ENCODE measurements around the gene TMEM184A.
"Not testable (repeated sequence)": the region's sequence is repeated elsewhere in the genome, so short reads cannot be mapped to it uniquely, and the experiment has no call there.

TMEM184A gene

DNA sequence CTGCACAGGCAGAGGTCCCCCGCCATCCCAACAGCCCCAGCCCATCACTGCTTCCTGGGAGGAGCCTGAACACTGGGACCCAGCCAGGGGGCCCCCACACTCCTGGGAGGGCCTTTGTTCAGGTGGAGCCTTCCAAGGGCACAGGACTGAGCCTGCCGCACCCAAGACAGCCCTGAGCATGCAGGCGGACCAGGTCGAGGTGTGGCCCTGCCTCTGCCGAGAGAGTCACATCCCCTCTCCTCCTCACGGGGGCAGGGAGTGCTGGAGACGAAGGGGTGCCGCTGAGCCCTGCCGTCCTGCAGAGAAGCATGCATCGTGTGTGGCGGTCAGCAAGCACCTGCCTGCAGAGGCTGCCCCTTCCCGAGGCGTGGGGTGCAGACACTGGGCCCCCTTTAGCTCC lies 32.8 kb downstream of the TMEM184A start:
- no peak for DNase-seq

DNA sequence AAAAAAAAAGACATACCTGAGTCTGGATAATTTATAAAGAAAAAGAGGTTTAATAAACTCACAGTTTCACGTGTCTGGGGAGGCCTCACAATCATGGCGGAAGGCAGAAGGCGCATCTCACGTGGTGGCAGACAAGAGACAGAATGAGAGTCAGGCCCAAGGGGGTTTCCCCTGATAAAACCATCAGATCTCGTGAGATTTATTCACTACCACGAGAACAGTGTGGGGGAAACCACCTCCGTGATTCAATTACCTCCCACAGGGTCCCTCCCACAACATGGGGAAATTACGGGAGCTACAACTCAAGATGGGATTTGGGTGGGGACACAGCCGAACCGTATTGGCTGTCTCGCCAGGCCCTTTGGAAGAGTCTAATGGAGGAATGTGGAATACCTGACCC lies 34.5 kb downstream of the TMEM184A start:
- no peak for DNase-seq

DNA sequence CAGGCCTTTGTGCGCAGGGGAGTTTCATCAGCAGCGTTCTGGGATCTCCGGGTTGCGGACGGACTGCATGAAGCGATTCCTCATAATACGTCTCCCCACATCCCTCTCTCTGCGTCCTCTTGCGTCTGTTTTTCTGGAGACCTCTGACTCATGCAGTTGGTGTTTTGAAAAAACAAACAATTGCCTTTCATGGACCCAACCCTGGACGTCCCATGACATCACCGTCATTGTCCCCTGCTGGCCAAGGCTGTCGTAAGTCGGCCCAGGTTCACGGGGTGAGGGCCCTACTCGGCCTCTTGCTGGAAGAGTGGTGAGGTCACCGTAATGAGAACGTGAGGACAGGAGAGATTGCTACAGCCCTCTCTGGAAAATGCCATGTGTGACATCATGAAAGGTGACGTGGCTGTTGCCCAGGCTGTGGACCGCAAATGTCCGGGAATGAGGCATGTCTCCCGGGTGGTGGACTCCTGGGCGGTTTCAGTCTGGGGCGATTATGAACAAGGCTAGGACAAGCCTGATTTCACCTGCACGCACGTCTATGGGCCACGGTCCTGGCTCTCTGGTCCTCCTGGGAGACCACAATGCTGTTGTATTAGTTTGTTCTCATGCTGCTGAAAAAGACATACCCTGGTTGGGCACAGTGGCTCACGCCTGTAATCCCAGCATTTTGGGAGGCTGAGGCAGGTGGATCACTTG lies 35.3 kb downstream of the TMEM184A start:
- DNase-seq = no peak

DNA sequence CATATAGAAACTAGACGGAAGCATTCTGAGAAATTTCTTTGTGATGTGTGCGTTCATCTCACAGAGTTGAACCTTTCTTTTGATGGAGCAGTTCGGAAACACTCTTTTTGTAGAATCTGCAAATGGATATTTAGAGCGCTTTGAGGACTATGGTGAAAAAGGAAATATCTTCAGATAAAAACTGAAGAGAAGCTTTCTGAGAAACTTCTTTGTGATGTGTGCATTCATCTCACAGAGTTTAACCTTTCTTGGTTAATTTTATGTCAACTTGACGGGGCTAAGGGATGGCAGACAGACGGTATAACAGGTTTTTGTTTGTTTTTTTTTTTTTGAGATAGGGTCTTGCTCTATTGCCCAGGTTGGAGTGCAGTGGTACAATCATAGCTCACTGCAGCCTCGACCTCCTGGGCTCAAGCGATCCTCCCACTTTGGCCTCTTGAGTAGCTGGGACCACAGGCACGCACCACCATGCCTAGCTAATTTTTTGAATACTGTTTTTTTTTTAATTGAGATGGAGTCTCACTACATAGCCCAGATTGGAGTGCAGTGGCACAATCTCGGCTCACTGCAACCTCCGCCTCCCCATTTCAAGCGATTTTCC lies 36.6 kb downstream of the TMEM184A start:
- not testable (repeated sequence) for DNase-seq

DNA sequence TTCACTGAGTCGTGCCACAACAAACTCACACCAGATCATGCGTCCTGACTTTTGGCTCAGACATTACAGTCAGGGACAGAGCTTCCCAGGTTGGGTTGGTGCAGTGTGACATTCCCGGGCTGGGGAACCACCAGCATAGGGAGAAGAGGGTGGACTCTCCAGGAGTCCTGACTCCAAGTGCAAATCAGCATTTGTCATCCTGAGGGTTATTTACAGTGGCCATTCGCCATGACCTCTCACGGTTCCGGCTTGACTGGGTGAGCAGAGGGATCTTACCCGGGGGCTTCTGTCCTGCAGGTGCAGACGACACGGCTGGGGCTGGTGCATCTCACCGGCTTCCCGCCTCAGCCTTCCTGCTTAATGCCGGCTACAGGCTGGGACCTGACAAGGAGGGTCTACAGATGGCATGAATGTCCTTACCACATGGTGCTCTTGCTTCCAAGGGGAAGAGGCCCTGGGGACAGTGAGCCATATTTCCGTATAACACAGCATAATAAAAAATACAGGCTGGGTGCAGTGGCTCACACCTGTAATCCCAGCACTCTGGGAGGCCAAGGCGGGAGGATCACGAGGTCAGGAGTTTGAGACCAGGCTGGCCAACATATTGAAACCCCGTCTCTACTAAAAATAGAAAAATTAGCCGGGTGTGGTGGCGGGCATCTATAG lies 39.3 kb downstream of the TMEM184A start:
- DNase-seq = no peak

DNA sequence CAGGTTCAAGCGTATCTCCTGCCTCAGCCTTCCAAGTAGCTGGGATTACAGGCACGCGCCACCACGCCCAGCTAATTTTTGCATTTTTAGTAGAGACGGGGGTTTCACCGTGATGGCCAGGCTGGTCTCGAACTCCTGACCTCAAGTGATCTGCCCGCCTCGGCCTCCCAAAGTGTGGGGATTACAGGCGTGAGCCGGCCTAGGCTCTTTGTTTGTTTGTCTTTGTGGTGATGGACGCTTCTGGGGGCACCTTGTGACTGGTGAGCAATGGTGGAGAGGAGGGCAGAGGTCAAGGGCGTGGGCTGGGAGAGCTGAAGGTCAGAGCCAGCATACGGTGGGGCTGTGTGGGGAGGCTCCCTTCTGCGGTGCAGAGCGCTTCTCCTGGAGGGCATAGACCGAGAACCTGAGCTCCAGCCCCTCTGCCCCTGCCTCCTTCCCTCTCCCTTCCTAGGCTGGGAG lies 40.5 kb downstream of the TMEM184A start:
- not testable (repeated sequence) for DNase-seq

DNA sequence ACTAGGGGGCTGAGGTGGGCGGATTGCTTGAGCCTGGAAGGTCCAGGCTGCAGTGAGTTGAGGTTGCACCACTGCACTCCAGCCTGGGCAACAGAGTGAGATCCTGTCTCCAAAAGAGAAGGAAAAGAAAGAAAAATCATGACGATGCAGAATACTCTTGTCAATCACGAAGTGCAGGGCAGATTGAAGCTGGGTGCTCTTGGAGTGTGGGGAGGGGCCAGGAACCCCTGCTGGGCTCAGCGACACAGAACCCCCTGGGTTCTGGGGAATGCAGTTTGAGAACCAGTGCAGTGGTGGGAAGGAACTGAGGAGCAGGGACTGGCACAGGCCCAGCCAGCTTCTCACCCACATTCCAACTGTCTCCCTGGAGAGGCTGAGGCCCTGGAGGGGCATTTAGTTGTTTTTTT lies 41.0 kb downstream of the TMEM184A start:
- no peak for DNase-seq

DNA sequence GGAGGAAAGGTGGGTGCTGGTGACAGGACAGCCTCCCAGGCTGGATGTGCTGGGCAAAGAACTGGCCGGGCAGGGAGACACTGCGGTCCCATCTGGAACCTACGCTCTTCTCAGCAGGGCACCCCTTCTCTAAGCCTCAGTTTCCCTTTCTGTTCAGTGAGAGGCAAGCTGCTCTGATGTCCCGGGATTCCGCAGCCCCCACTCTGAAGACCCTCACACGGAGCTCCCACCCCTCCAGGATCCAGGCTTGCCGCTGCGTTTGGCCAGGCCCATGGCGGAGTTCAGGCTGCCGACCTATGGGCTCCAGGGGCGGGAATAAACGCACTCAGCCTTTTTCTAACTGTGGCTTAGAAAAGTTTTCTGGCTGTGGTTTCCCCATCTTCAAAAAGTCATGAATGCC lies 41.6 kb downstream of the TMEM184A start:
- DNase-seq = no peak

DNA sequence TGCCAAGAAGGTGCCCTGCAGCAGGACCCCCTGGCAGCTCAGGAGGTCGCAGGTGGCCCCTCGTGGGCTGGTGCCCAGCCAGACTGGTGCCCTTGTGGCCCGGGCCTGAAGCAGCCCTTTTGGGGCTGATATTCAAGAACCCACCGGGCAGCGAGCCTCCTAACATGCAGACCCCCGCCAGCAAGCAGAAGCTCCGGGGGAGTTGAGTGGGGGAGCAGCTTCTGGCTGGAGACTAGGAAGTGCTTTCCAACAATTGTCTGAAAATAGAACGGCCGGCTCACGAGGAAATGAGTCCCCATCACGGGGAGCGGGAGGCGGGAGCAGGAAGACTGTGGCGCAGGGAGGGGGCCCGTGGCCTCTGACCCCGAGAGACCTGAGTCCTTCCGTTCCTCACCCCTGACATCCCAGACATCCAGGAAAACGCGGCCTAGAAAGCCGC lies 42.3 kb downstream of the TMEM184A start:
- DNase-seq = no peak

DNA sequence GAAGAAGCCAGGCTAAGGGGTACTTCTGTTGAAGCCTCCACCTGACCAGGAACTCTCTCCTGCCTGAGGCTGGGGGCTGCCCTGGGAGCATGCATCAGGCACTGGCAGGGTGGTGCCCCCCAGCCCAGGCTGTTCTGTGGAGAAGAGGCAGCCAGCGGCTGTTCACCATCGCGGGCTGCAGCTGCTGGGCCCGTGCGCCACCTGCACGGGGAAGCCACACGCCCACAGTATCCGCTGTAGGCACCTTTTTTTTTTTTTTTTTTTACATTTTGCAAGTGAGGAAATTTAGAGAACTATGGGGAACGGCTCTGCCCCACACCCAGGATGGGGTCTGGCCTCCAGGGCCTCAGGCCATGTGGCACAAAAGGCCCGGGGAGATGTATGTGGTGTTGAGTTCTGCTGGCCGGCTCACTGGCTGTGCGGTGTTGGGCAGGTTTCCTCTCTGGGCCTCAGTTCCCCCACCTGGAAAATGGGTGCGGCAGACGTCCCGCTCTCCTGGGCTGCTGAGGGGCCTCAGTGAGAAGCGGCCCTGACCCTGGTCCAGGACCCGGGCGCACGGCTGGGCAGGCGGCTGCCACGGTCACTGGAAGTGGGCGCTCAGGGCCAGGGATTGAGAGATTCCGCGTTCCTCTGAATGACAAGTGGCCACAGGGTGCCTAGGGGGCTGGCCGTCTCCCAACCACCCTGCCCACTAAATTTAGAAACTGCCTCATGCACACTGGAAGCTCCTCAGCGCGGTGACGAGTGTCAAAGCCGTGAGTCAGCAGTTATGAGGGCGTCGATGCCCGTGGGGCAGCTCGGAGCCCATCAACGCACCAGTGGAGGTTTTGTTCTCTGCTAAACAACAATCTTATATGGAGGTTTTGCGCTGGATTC lies 43.0 kb downstream of the TMEM184A start:
- DNase-seq = peak in 2 of 5 donors; percentile 49 to 55

DNA sequence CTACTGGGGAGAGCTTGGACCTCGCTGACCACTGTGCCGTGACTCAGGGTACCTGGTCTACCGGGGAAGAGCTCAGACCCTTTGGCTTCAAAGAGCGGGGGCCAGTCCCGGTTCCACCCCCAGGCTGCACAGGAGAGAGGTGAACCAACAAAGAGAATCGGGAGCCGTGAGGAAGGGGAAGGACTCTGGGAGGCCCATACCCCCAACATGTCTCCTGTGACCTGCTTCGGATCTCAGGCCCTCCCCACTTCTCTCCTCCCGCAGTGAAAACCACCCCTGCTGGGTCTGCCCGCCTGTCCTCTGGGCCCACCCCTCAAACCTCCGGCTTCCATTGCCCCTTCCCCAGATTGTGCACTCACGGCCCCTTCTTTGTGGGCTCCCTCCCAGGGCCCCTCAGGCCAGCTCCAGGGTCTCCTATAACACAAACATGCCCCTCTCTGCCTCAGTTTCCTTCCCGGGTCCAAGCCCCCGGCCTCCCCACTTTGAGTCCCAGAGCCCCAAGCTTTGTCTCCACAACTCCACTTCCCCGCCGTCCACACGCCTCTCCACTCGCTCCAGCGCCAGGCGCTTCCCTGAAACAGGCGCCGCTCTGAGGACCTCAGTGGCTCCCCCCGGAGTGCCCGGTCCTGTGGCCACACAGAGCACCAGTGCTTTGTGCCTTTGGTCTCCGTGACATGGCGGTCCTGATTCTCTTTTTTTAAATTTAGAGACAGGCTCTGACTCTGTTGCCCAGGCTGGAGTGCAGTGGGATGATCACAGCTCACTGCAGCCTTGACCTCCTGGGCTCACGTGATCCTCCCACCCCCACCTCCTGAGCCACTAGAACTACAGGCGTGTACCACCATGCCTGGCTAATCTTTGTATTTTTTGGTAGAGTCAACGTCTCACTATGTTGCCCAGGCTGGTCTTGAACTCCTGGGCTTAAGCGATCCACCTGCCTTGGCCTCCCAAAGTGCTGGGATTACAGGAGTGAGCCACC lies 44.3 kb downstream of the TMEM184A start:
- DNase-seq = no peak

DNA sequence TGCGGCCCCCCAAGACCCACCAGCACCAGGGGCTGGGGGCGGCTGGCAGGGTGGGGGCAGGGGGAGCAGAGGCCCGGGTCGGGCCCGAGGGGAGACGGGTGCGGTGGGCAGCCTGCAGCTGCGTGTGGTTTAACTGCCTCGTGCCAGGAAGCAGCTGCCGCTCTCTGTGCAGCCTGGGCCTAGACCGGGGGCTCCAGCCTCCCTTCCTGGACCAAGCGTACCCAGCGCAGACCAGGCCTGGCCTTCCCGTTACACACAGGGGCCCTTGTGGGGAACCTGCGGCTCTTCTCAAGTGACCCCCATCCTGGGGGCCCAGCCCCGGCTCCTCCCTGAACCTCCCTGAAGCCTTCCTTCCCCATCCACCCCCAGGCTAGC lies 45.2 kb downstream of the TMEM184A start:
- DNase-seq = no peak

DNA sequence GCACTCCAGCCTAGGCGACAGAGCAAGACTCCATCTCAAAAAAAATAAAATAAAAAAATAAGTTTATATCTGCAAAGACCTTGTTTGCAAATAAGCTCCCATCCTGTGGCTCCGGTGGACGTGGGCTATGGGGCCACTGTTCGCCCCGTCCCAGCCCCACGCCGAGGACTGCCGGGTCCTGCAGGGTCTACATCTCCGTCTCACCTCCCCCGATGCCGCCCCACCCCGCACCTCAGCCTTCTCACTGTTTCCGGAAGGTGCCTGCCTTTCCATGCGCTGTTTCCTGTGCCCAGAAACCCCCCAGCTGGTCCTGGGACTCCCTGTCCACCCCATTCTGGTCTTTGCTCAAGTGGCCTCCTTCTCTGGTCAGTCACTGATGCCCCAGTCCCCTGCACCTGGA lies 46.8 kb downstream of the TMEM184A start:
- no peak for DNase-seq

DNA sequence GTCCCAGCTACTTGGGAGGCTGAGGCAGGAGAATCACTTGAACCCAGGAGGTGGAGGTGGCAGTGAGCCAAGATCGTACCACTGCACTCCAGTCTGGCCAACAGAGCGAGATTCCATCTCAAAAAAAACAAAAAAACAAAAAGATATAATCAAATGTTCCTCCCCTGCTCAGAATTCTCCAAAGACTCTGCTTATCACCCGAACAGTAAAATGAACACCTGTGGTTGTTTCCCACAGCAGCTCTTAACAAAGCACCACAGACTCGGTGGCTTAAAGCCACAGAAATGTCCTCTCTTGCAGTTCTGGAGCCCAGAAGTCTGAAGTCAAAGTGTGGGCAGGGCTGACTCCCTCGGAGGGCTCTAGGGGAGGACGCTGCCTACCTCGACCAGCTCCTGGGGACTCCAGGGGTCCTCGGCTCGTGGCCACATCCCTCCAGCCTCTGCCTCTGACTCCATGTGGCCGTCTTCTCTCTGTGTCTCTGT lies 47.7 kb downstream of the TMEM184A start:
- no peak for DNase-seq

DNA sequence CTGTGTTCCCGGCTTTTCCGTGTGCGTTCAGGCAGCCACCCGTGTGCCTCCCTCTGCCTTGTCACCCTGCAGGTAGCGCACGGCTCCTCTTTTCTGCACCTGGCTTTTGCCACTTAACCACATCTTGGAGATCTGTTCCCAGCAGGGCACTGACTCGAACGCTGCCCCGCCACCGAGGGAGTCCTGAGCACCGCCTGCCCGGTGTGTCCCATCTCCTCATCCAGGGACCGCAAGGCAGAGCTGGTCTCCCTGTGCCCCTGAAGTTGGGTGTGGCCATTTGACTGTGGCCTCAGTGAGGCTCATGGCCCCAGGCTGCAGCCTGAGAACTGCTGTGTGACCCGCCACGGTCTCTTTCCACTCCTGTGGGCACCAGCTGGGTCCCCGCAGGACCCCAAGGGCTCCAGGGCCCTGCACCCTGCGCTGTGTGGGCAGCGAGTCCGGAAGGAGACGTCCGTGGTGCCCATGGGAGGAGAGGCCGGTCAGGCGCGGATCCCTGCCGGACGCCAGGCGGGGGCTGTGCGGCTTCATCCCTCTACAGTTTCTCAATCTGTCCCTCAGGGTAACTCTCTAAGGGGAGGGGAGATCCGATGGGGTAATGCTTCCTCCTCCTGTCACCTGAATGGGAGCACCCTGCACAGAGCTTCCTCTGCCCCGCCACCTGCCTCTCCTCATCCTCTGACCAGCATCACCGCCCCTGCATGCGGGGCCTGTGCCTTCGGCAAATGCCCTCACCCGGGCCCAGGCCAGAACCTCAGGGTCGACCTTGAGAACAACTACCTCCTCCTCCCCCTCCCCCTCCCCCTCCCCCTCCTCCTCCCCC lies 50.1 kb downstream of the TMEM184A start:
- no peak for DNase-seq

DNA sequence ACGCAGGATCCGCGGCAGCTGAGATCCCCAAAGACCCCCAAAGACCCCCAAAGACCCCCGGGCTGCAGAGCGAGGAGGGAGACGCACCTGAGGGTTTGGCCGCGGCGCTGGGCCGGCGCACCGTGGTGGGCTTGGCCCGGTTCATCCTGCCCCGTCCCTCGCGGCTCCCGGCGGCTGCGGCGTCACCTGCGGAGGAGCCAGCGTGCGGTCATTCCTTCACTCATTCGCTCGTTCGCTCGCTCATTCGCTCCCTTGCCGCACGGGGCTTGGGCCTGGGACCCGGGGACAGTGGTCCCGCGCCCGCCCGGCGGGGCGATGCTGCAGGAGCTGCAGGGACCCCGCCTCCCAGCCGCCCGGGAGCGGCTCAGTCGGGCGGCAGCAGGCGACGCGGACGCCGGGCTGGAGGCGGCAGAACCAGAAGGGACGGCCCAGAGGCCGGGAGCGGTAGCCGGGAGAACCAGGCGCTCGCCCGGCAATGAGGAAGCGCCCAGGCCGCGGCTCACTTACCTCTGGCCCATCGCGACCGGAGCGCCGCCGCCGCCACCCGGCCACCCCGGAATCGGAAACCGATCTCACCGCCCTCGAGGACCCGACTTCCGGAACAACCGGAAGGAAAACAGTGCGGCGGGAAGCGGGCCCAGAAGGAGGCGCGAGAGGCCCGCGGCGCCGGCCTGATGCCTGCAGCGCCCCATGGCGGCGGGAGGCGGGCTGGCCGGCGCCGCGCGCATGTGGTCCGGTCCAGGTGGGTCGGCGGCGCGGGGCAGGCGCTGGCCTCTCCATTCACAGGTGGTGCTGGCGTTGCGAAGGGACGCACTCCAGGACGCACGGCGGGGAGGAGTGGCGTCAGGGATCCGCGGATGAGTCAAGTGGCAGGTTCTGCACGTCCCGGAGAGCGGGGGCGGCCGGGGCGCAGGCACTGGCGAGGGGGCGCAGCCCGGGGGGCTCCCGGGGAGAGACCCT lies 51.9 kb downstream of the TMEM184A start, which contains the start of gene INTS1:
Gene INTS1, minus strand, starts transcription at position 574 of the 960 bp plus-strand sequence. Its CDS starts 429 bp downstream, at position 145.
- DNase-seq = peak; percentile 77 to 92 (median 86)

DNA sequence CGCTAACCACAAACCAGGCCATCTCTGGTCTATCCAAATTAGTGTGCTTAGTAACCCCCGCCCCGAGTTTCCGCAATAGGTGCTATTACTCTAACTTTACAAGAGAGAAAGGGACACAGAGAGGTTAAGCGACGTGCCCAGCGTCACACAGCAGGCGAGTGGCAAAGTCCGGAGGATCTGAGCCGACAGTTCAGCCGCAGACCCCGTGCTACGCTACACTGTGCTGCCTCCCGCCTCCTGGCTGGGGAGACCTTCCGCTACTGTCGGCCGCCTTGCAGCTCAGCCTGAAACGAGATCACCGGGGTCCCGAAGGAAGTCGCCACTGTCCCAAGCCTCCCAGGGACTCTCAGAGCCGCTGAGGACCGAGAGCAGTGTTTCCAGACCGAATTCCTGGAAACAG lies 52.6 kb downstream of the TMEM184A start:
- DNase-seq = no peak

DNA sequence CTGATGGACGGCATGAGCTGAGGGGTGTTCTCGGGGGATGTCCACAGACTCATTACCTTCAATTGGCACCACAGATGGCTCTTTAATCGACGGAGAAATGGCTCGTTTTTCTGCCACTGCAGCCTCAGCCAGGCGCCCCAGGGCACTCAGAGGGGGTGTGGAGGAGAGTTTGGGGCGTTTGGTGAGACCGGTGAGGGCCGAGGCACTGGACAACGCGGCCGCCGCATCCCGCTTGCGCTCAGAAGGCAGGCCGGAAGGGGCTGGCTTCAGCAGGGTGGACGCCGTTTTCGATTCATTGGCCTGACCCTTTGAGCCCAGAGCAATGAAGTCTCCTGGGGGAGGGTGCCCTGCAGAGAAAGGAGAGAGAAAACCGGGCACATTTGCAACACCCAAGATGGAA lies 53.2 kb downstream of the TMEM184A start:
- no peak for DNase-seq
